Natural killer cell (primary cell): ENCODE results near the gene ATP8B4. TPM values are rescaled to one million over a fixed set of nuclear protein-coding genes. Genes with fewer than 3 reads are reported as not detected.
A peak's percentile ranks its signal among the peaks of the same experiment; 100 is the strongest.

ENCODE experiments used
- ATAC-seq, 3 donors: fragments of 150-1000 bp in 2 of 3; fragments of 200-7000 bp in 1 of 3; cut with Tn5 transposase; 1 replicate in 1 of 3; 2 replicates in 2 of 3; pipeline ENCODE4 v1.10.0; 2021; ENCODE audit warnings: mild to moderate bottlenecking in 2 of 3, moderate library complexity in 2 of 3
- DNase-seq, 2 donors: peaks; one replicate each; pipeline versions ENCODE4 v3.0.0 to v3.0.0-alpha.2; 2013 to 2021; ENCODE audit warnings: mixed read lengths in 1 of 2
- H3K27ac ChIP-seq: one replicate; pipeline ENCODE4 v1.5.1; 2013; ENCODE audit warnings: mild to moderate bottlenecking, low read length
- H3K27me3 ChIP-seq: one replicate; pipeline ENCODE4 v1.6.1; 2013; ENCODE audit warnings: low read length; ENCODE audit not compliant: control insufficient read depth, insufficient read depth
- H3K36me3 ChIP-seq: one replicate; pipeline ENCODE4 v1.6.1; 2013; ENCODE audit warnings: low read length; ENCODE audit not compliant: control insufficient read depth, insufficient read depth
- H3K4me1 ChIP-seq: one replicate; pipeline ENCODE4 v1.6.1; 2013; ENCODE audit warnings: low read length; ENCODE audit not compliant: control insufficient read depth, insufficient read depth
- H3K4me3 ChIP-seq: one replicate; pipeline ENCODE4 v1.5.1; 2013; ENCODE audit warnings: low read length
- H3K9me3 ChIP-seq: one replicate; pipeline ENCODE4 v1.6.1; 2013; ENCODE audit warnings: low read length; ENCODE audit not compliant: control insufficient read depth, insufficient read depth
- H3K27ac Mint-ChIP-seq, 2 donors: one replicate each; pipeline ENCODE4 v1.8.0; 2022; ENCODE audit warnings: mild to moderate bottlenecking in 2 of 2, mixed read lengths in 2 of 2, moderate library complexity in 1 of 2
- H3K27me3 Mint-ChIP-seq, 2 donors: one replicate each; pipeline ENCODE4 v1.8.0; 2022; ENCODE audit warnings: low read depth in 2 of 2, mixed read lengths in 2 of 2
- H3K36me3 Mint-ChIP-seq: one replicate; pipeline ENCODE4 v1.8.0; 2022; ENCODE audit warnings: mixed read lengths
- H3K4me1 Mint-ChIP-seq, 2 donors: one replicate each; pipeline ENCODE4 v1.8.0; 2022; ENCODE audit warnings: mixed read lengths in 2 of 2
- H3K4me3 Mint-ChIP-seq: one replicate; pipeline ENCODE4 v1.8.0; 2022; ENCODE audit warnings: mild to moderate bottlenecking, moderate library complexity, mixed read lengths
- H3K9me3 Mint-ChIP-seq, 2 donors: one replicate each; pipeline ENCODE4 v1.8.0; 2022; ENCODE audit warnings: mixed read lengths in 2 of 2
- WGBS: methylation state at CpG from one replicate; pipeline ENCODE4 v1.1.7; 2013; ENCODE audit warnings: missing lambda C conversion rate; ENCODE audit not compliant: insufficient coverage; 5-methylcytosine and 5-hydroxymethylcytosine counted together
- intact Hi-C: fragments of 100-400 bp; cut with micrococcal nuclease; formaldehyde crosslinking; loops from one replicate; pipeline ENCODE4 v1.14.2; 2022
- total RNA-seq, 4 donors: library from RNA; stranded (reverse); fragments of 120-200 nt in 1 of 4; gene quantifications; one replicate each; pipeline versions ENCODE4 v1.2.3 to v1.2.4, GENCODE V29; 2013 to 2022
- TF ChIP-seq, protein P1 (sequence below): fragments of 200-600 bp; IDR thresholded peaks from one replicate; pipeline ENCODE4 v1.8.0; 2022; ENCODE audit warnings: antibody characterized with exemption

ATP8B4 gene
- total RNA-seq, 3 donors from 2014 or later (not counting 1 experiment from before 2014, with no cell fraction given): 55.6 to 89.5 (median 75.1) TPM

DNA sequence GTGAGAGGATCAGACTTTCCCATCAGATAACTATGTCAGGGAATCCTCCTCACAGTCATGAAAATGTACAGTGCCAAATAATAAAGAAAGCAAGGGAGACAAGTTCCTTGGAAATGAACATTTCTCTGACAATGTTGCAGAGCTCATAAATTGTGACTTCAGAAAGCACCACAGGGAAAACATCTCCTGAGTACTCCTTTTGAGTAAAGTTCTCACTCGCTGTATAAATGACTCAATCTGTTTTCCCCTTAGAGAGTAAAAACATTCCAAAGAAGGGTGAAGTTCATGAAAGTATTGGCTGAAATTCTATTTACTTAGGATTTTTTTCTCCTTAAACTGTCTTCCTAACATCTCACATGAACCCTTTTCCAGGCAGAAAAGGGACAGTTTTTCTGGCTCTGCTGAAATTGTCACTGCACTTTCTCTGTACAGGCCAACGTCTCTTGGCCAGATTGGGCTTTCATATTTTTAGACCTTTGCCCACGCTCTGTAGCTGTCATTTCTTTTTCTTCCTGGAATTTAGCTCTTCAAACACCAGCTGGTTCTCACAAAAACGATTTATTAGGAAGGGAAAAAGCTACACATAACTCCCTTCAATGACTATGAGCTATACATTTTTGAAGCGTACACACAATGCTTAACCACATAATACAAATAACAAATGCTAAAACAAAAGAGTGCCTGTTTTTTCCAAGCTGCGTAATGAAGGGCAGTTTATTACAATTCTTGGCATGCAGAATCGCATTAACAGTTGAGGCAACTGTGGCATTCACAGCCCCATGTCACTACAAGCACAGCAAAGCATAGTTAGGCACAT, 216.1 kb downstream of the ATP8B4 start:
- Mint-ChIP-seq H3K4me3 (no peak overlapping the region), H3K27ac (peak overlapping the region; percentile 8 to 13), H3K4me1 (peaks cover 10 to 21% of the 10 kb centered on the region in 2 donors), H3K27me3 (no peaks in the 10 kb centered on the region), H3K9me3 (no peaks in the 10 kb centered on the region), H3K36me3 (peaks cover 11% of the 10 kb centered on the region)
- ATAC-seq: no peak
- intact Hi-C loops: no loop called here
- no peaks in the 10 kb centered on the region for H3K27me3 ChIP-seq
- DNase-seq: no peak
- H3K9me3 ChIP-seq: no peaks in the 10 kb centered on the region
- peaks cover 21% of the 10 kb centered on the region for H3K36me3 ChIP-seq
- no peak overlapping the region for H3K27ac ChIP-seq
- H3K4me1 ChIP-seq: no peaks in the 10 kb centered on the region
- TF ChIP-seq, protein P1, sequence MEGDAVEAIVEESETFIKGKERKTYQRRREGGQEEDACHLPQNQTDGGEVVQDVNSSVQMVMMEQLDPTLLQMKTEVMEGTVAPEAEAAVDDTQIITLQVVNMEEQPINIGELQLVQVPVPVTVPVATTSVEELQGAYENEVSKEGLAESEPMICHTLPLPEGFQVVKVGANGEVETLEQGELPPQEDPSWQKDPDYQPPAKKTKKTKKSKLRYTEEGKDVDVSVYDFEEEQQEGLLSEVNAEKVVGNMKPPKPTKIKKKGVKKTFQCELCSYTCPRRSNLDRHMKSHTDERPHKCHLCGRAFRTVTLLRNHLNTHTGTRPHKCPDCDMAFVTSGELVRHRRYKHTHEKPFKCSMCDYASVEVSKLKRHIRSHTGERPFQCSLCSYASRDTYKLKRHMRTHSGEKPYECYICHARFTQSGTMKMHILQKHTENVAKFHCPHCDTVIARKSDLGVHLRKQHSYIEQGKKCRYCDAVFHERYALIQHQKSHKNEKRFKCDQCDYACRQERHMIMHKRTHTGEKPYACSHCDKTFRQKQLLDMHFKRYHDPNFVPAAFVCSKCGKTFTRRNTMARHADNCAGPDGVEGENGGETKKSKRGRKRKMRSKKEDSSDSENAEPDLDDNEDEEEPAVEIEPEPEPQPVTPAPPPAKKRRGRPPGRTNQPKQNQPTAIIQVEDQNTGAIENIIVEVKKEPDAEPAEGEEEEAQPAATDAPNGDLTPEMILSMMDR: no peak
- no peak overlapping the region for H3K4me3 ChIP-seq
- 82% methylated on average over 6 of the region's 7 CpGs for WGBS

DNA sequence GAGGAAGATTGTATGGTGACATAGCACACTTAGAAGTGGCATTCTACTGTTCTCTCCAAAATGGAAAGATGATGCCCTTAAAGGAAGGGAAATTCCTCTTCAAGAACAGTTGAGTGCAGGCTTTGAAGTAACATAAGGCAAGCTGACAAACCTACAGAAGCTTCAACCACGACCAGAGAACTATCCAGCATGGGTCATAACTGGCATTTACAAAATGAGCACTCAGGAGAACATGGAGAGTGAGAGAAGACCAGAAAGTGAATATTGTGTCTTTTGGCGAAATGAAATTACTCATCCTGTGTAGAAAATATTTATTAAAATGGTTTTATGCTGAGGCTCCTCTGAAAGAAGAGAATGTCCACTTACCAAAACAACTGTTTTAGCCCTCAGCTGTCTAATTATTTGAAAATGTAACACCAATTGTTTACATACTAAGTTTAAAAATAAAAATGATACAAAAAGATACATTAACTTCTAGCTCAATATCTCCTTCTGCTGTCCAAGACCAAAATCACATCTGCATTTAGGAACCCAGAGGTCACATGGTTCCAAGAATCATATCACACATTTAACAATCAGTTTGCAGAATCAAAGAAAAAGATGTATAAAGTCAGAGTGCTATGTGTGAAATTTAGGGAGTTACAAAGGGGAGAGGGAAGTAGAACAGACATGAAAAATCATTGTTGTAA, 216.9 kb downstream of the ATP8B4 start:
- Histone ChIP-seq H3K36me3 (peaks cover 24% of the 10 kb centered on the region), H3K9me3 (no peaks in the 10 kb centered on the region), H3K4me1 (no peaks in the 10 kb centered on the region), H3K4me3 (no peak overlapping the region), H3K27ac (no peak overlapping the region), H3K27me3 (no peaks in the 10 kb centered on the region)
- peaks cover 10 to 21% of the 10 kb centered on the region in 2 donors for H3K4me1 Mint-ChIP-seq
- no peak for DNase-seq
- ATAC-seq: no peak
- H3K4me3 Mint-ChIP-seq: no peak overlapping the region
- H3K9me3 Mint-ChIP-seq: no peaks in the 10 kb centered on the region
- intact Hi-C loops: no loop called here
- 82% methylated on average over 2 of the region's 2 CpGs for WGBS
- TF ChIP-seq, protein P1: no peak
- H3K36me3 Mint-ChIP-seq: peaks cover 15% of the 10 kb centered on the region
- H3K27me3 Mint-ChIP-seq: no peaks in the 10 kb centered on the region
- peak overlapping the region; percentile 8 to 13 for H3K27ac Mint-ChIP-seq

DNA sequence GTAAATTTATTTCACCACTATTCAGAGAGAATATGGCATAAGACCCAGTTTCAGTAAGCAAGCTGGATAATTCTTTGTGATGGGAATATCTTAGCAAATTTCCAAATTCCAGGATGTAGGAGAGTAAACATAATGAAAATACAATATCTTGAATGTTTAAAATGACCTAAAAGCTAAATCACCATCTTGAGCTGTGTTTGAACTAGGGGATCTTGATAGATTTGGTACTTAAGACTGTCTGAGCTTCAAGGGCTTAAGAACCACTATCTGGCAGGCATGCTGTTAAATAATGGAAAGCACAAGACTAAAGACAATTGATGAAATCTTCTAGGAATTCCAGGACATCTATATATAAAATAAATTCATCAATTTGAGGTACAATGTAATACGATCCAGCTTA, 217.7 kb downstream of the ATP8B4 start:
- ATAC-seq (no peak), DNase-seq (no peak)
- intact Hi-C loops: no loop called here
- WGBS: no CpG with 5 or more reads among the region's 1 CpG
- Mint-ChIP-seq H3K36me3 (peaks cover 8% of the 10 kb centered on the region), H3K9me3 (no peaks in the 10 kb centered on the region), H3K4me3 (no peak overlapping the region), H3K27ac (peak overlapping the region in 1 of 2 donors; percentile 44), H3K27me3 (no peaks in the 10 kb centered on the region), H3K4me1 (peaks cover 10 to 16% of the 10 kb centered on the region in 2 donors)
- TF ChIP-seq, protein P1: no peak
- no peaks in the 10 kb centered on the region for H3K4me1 ChIP-seq
- no peaks in the 10 kb centered on the region for H3K9me3 ChIP-seq
- peaks cover 29% of the 10 kb centered on the region for H3K36me3 ChIP-seq
- no peak overlapping the region for H3K4me3 ChIP-seq
- no peaks in the 10 kb centered on the region for H3K27me3 ChIP-seq
- H3K27ac ChIP-seq: no peak overlapping the region
